ENCODE data around the gene VCAN. TPM values are rescaled to one million over a fixed set of nuclear protein-coding genes. Genes with fewer than 3 reads are reported as not detected.

Gene VCAN
- total RNA-seq, 6 experiments from 2014 or later: 3.8 to 13.8 (median 6.0) TPM

- WGBS (ENCODE audit: insufficient coverage, low coverage, low lambda C conversion rate, missing lambda C conversion rate): 92% methylated on average over 2 of the region's 2 CpGs
- H3K4me3 ChIP-seq: no peak overlapping the region
- TF ChIP-seq POLR2A (IDR thresholded peaks at IDR 0.05): no peak
- TF ChIP-seq CTCF (IDR thresholded peaks at IDR 0.05): no peak
- no peak overlapping the region for H3K27ac ChIP-seq
- DNase-seq: no peak
- H3K36me3 ChIP-seq: no peaks in the 10 kb centered on the region
- no peaks in the 10 kb centered on the region for H3K9me3 ChIP-seq
- ATAC-seq: no peak
- no peaks in the 10 kb centered on the region for H3K27me3 ChIP-seq
- intact Hi-C loops (cut with DNase I): no loop called here
- H3K4me1 ChIP-seq: no peaks in the 10 kb centered on the region
Measured at GRCh38 chr5:83444445-83444844, 27.1 kb upstream of the VCAN start.

- no peak for DNase-seq
- H3K4me1 ChIP-seq: no peaks in the 10 kb centered on the region
- intact Hi-C loops (cut with DNase I): no loop called here
- H3K27me3 ChIP-seq: no peaks in the 10 kb centered on the region
- WGBS (ENCODE audit: insufficient coverage, low coverage, low lambda C conversion rate, missing lambda C conversion rate): 58% methylated on average over 4 of the region's 4 CpGs
- no peak overlapping the region for H3K4me3 ChIP-seq
- H3K36me3 ChIP-seq: no peaks in the 10 kb centered on the region
- H3K9me3 ChIP-seq: no peaks in the 10 kb centered on the region
- H3K27ac ChIP-seq: no peak overlapping the region
- ATAC-seq: no peak
- no peak for TF ChIP-seq CTCF (IDR thresholded peaks at IDR 0.05)
- no peak for TF ChIP-seq POLR2A (IDR thresholded peaks at IDR 0.05)
Measured at GRCh38 chr5:83446253-83446947, 25.1 kb upstream of the VCAN start.

GRCh38 chr5:83447533-83447932 lies 24.0 kb upstream of the VCAN start:
- ATAC-seq (no peak), DNase-seq (no peak)
- Histone ChIP-seq H3K4me1 (no peaks in the 10 kb centered on the region), H3K27me3 (no peaks in the 10 kb centered on the region), H3K27ac (no peak overlapping the region), H3K36me3 (no peaks in the 10 kb centered on the region), H3K4me3 (no peak overlapping the region), H3K9me3 (no peaks in the 10 kb centered on the region)
- 50% methylated on average over 1 of the region's 1 CpG for WGBS (ENCODE audit: insufficient coverage, low coverage, low lambda C conversion rate, missing lambda C conversion rate)
- intact Hi-C loops (cut with DNase I): no loop called here
- no peak for TF ChIP-seq POLR2A (IDR thresholded peaks at IDR 0.05)
- no peak for TF ChIP-seq CTCF (IDR thresholded peaks at IDR 0.05)

- Histone ChIP-seq H3K27ac (no peak overlapping the region), H3K27me3 (no peaks in the 10 kb centered on the region), H3K9me3 (no peaks in the 10 kb centered on the region), H3K4me1 (no peaks in the 10 kb centered on the region), H3K4me3 (no peak overlapping the region), H3K36me3 (no peaks in the 10 kb centered on the region)
- peak in 3 of 4 donors; percentile 21 to 38 (median 32) for ATAC-seq
- 34% methylated on average over 3 of the region's 4 CpGs for WGBS (ENCODE audit: insufficient coverage, low coverage, low lambda C conversion rate, missing lambda C conversion rate)
- no peak for DNase-seq
- intact Hi-C loops (cut with DNase I): no loop called here
- TF ChIP-seq POLR2A (IDR thresholded peaks at IDR 0.05): no peak
- no peak for TF ChIP-seq CTCF (IDR thresholded peaks at IDR 0.05)
Measured at GRCh38 chr5:83450183-83450966, 21.2 kb upstream of the VCAN start.
